Measurements from ENCODE around the gene CACNA1C.

Gene CACNA1C

GRCh38 chr12:2052826-2053678 lies at the start of gene CACNA1C:
Gene CACNA1C (plus strand): TSS chr12:2052987. CDS start chr12:2053563, 576 bp downstream.
- peak within 1 kb of the TSS; percentile 61 for H3K4me3 ChIP-seq (ENCODE audit: low read depth, low read length)
- peak; percentile 40 for TF ChIP-seq CTCF (conservative IDR thresholded peaks at IDR 0.05; ENCODE audit: low read depth, low read length)
- DNase-seq (ENCODE audit: low read depth), result peak; percentile 66

- DNase-seq (ENCODE audit: low read depth), result peak; percentile 62
- no peak for TF ChIP-seq CTCF (conservative IDR thresholded peaks at IDR 0.05; ENCODE audit: low read depth, low read length)
- H3K4me3 ChIP-seq (ENCODE audit: low read depth, low read length), result peak overlapping the region; percentile 92
Observed at GRCh38 chr12:2003676-2004112, 49.1 kb upstream of the CACNA1C start.

- peak within 1 kb of the TSS; percentile 92 for H3K4me3 ChIP-seq (ENCODE audit: low read depth, low read length)
- peak; percentile 99 for DNase-seq (ENCODE audit: low read depth)
- peak; percentile 1 for TF ChIP-seq CTCF (conservative IDR thresholded peaks at IDR 0.05; ENCODE audit: low read depth, low read length)
Observed at GRCh38 chr12:2004113-2004929, 48.5 kb upstream of the CACNA1C start, which contains the start of gene DCP1B. Gene DCP1B (minus strand): TSS chr12:2004457. CDS start chr12:2004431, 26 bp downstream.

GRCh38 chr12:2008677-2009076 lies 44.1 kb upstream of the CACNA1C start:
- TF ChIP-seq CTCF (conservative IDR thresholded peaks at IDR 0.05; ENCODE audit: low read depth, low read length), result no peak
- DNase-seq (ENCODE audit: low read depth), result peak; percentile 63
- no peak overlapping the region for H3K4me3 ChIP-seq (ENCODE audit: low read depth, low read length)

GRCh38 chr12:2009623-2010022 lies 43.2 kb upstream of the CACNA1C start:
- peak; percentile 32 for TF ChIP-seq CTCF (conservative IDR thresholded peaks at IDR 0.05; ENCODE audit: low read depth, low read length)
- no peak overlapping the region for H3K4me3 ChIP-seq (ENCODE audit: low read depth, low read length)
- peak; percentile 18 for DNase-seq (ENCODE audit: low read depth)

- no peak for TF ChIP-seq CTCF (conservative IDR thresholded peaks at IDR 0.05; ENCODE audit: low read depth, low read length)
- H3K4me3 ChIP-seq (ENCODE audit: low read depth, low read length), result no peak overlapping the region
- no peak for DNase-seq (ENCODE audit: low read depth)
Observed at GRCh38 chr12:2011643-2012607, 40.9 kb upstream of the CACNA1C start.

All from choroid plexus epithelial cell (primary cell).